GM18861 (cell line): ENCODE results near the gene PTOV1.
"Not testable (repeated sequence)": the region's sequence is repeated elsewhere in the genome, so short reads cannot be mapped to it uniquely, and the experiment has no call there.

ENCODE experiments used
- ATAC-seq: cut with Tn5 transposase; IDR thresholded peaks from one replicate; pipeline ENCODE4 v1.9.1; 2021; ENCODE audit not compliant: unreplicated experiment

PTOV1 gene

GRCh38 chr19:49817964-49818648, 32.9 kb upstream of the PTOV1 start, which contains the start of gene MED25:
Gene MED25, plus strand, starts transcription at chr19:49818289. Its CDS starts 53 bp downstream, at chr19:49818342.
- peak; percentile 67 for ATAC-seq

- no peak for ATAC-seq
These were observed 32.1 kb upstream of the PTOV1 start for GRCh38 chr19:49818649-49819370.

- not testable (repeated sequence) for ATAC-seq
These were observed 31.4 kb upstream of the PTOV1 start for GRCh38 chr19:49819452-49820115.

GRCh38 chr19:49820125-49820524, 30.8 kb upstream of the PTOV1 start:
- ATAC-seq, result no peak

- no peak for ATAC-seq
These were observed 27.5 kb upstream of the PTOV1 start for GRCh38 chr19:49823472-49823871.

GRCh38 chr19:49824662-49825061, 26.3 kb upstream of the PTOV1 start:
- ATAC-seq, result no peak

GRCh38 chr19:49827034-49827433, 23.9 kb upstream of the PTOV1 start:
- ATAC-seq, result no peak

- ATAC-seq, result no peak
These were observed 21.8 kb upstream of the PTOV1 start for GRCh38 chr19:49829200-49829599.

GRCh38 chr19:49829721-49830120, 21.2 kb upstream of the PTOV1 start:
- ATAC-seq, result no peak

- no peak for ATAC-seq
These were observed 20.2 kb upstream of the PTOV1 start for GRCh38 chr19:49830766-49831165.

GRCh38 chr19:49831592-49831991, 19.4 kb upstream of the PTOV1 start:
- ATAC-seq, result no peak

- no peak for ATAC-seq
These were observed 18.4 kb upstream of the PTOV1 start for GRCh38 chr19:49832556-49832955.

GRCh38 chr19:49833599-49833998, 17.4 kb upstream of the PTOV1 start:
- no peak for ATAC-seq

GRCh38 chr19:49835562-49835961, 15.4 kb upstream of the PTOV1 start:
- no peak for ATAC-seq

GRCh38 chr19:49836176-49837008, 14.6 kb upstream of the PTOV1 start:
- ATAC-seq, result no peak

GRCh38 chr19:49837009-49837310, 14.0 kb upstream of the PTOV1 start:
- no peak for ATAC-seq

GRCh38 chr19:49837425-49837824, 13.5 kb upstream of the PTOV1 start:
- no peak for ATAC-seq

- no peak for ATAC-seq
These were observed 11.9 kb upstream of the PTOV1 start for GRCh38 chr19:49838885-49839588.

GRCh38 chr19:49839713-49840112, 11.2 kb upstream of the PTOV1 start:
- no peak for ATAC-seq

- ATAC-seq, result no peak
These were observed 10.6 kb upstream of the PTOV1 start for GRCh38 chr19:49840321-49840720.
